OCI-LY7 (cell line): Measurements from ENCODE around the gene PPP3CA. TPM values are rescaled to one million over a fixed set of nuclear protein-coding genes. Genes with fewer than 3 reads are reported as not detected.

Source experiments
- Bru-seq: library from RNA; stranded (reverse); fragments of 400-500 nt; gene quantifications from one replicate; lab custom pipeline; 2021; lab: Mats Ljungman, UMichigan
- BruChase-seq, 2 experiments: library from RNA; stranded (reverse); fragments of 400-500 nt; gene quantifications; one replicate each; lab custom pipeline; 2021; lab: Mats Ljungman, UMichigan
- BruUV-seq: library from RNA; stranded (reverse); fragments of 400-500 nt; replicated peaks from 2 replicates; lab custom pipeline; 2021; lab: Mats Ljungman, UMichigan
- CTCF ChIA-PET: fragments of 300-600 bp; sonication (Branson Sonifier 250); formaldehyde crosslinking; loops from one replicate; lab custom pipeline; 2022; ENCODE audit warnings: antibody characterized with exemption; ENCODE audit not compliant: unreplicated experiment; lab: Charles Lee
- POLR2A ChIA-PET: fragments of 300-600 bp; sonication (Branson Sonifier 250); formaldehyde crosslinking; loops from one replicate; lab custom pipeline; 2022; ENCODE audit warnings: antibody characterized with exemption; lab: Charles Lee
- DNase-seq: peaks from one replicate; pipeline ENCODE4 v3.0.0-alpha.2; 2015; ENCODE audit warnings: low spot score
- H2AFZ ChIP-seq: fragments of 200-600 bp; sonication (generic), shearing (Covaris generic); 2 replicates; pipeline ENCODE4 v1.6.1; 2014; ENCODE audit warnings: mild to moderate bottlenecking, antibody characterized with exemption, low read length, moderate library complexity
- H3K27ac ChIP-seq: fragments of 200-600 bp; sonication (generic); 2 replicates; pipeline ENCODE4 v1.5.1; 2014; ENCODE audit warnings: mixed run types, low read depth, mild to moderate bottlenecking, moderate library complexity, low read length, inconsistent platforms; ENCODE audit not compliant: poor library complexity, severe bottlenecking
- H3K36me3 ChIP-seq: fragments of 200-600 bp; sonication (generic); 2 replicates; pipeline ENCODE4 v1.6.1; 2014; ENCODE audit warnings: mild to moderate bottlenecking, antibody characterized with exemption, low read length, moderate library complexity, mixed read lengths; ENCODE audit not compliant: insufficient read depth
- H3K4me1 ChIP-seq: fragments of 200-600 bp; sonication (generic); 2 replicates; pipeline ENCODE4 v1.5.1; 2014; ENCODE audit warnings: mild to moderate bottlenecking, low read length; ENCODE audit not compliant: insufficient read depth, poor library complexity, severe bottlenecking
- H3K4me2 ChIP-seq: fragments of 200-600 bp; sonication (generic); 2 replicates; pipeline ENCODE4 v1.6.1; 2014; ENCODE audit warnings: mild to moderate bottlenecking, low read length
- H3K4me3 ChIP-seq: fragments of 200-600 bp; sonication (generic); 2 replicates; pipeline ENCODE4 v1.5.1; 2014; ENCODE audit warnings: mild to moderate bottlenecking, low read depth, low read length; ENCODE audit not compliant: poor library complexity, severe bottlenecking
- H3K79me2 ChIP-seq: fragments of 200-600 bp; sonication (generic); 2 replicates; pipeline ENCODE4 v1.6.1; 2016; ENCODE audit warnings: low read depth, mild to moderate bottlenecking, low read length, moderate library complexity, mixed read lengths; ENCODE audit not compliant: insufficient read depth
- H3K9me2 ChIP-seq: fragments of 200-600 bp; sonication (generic); 2 replicates; pipeline ENCODE4 v1.6.1; 2016; ENCODE audit warnings: mild to moderate bottlenecking, low read length, mixed read lengths; ENCODE audit not compliant: insufficient read depth
- H3K9me3 ChIP-seq: fragments of 200-600 bp; sonication (generic); 2 replicates; pipeline ENCODE4 v1.6.1; 2014; ENCODE audit warnings: mild to moderate bottlenecking, mixed run types, low read length, mixed read lengths
- H4K20me1 ChIP-seq: fragments of 200-600 bp; sonication (generic); 2 replicates; pipeline ENCODE4 v1.6.1; 2014; ENCODE audit warnings: mild to moderate bottlenecking, antibody characterized with exemption, low read length, moderate library complexity, mixed read lengths; ENCODE audit not compliant: insufficient read depth
- EZH2phosphoT487 ChIP-seq: fragments of 200-600 bp; sonication (generic); IDR thresholded peaks from 2 replicates; pipeline ENCODE4 v1.6.1; 2018; ENCODE audit warnings: low read depth, borderline replicate concordance, mild to moderate bottlenecking, mixed run types, antibody characterized with exemption, low read length, moderate library complexity, mixed read lengths
- intact Hi-C: fragments of 100-400 bp; cut with micrococcal nuclease; formaldehyde crosslinking; loops from one replicate; pipeline ENCODE4 v1.10.0; 2022; ENCODE audit not compliant: unreplicated experiment
- long read RNA-seq: library from polyadenylated mRNA; stranded (forward); transcript quantifications from one replicate; pipeline ENCODE4 v2.0.0, GENCODE V29; 2022
- total RNA-seq, 2 experiments: library from RNA; depleted of rRNA in 1 of 2; stranded (reverse); fragments of >200 nt in 1 of 2; shearing (Covaris generic) in 1 of 2; gene quantifications; 2 replicates each; pipeline ENCODE4 v1.2.3, GENCODE V29; 2014 to 2022
- TF ChIP-seq, protein P1 (sequence below): fragments of 200-600 bp; sonication (generic); conservative IDR thresholded peaks from 2 replicates; pipeline ENCODE4 v1.5.1; 2014; ENCODE audit warnings: mild to moderate bottlenecking, antibody characterized with exemption, low read length, moderate library complexity, mixed read lengths

PPP3CA gene
- total RNA-seq (2014; rRNA removed; shearing (Covaris generic)) (9.2 and 9.8 TPM in 2 replicates), total RNA-seq (2022) (13.6 and 15.1 TPM in 2 replicates), Bru-seq, nascent RNA (percentile 65 among the genes with signal in this experiment), BruChase-seq, experiment 1, labeled RNA remaining after a 6-hour chase (percentile 54 among the genes with signal in this experiment), BruChase-seq, experiment 2, labeled RNA remaining after a 2-hour chase (percentile 59 among the genes with signal in this experiment)
- long read RNA-seq, partial matches to known transcripts: 3 of 19 reads
- long read RNA-seq, other reads (novel, unspliced or antisense): 13 of 19 reads

- ChIA-PET CTCF (no interaction called here), POLR2A (interaction anchor here (1.0 kb wide), 1 partner anchor 223 kb away, joined by 4 read pairs; no protein-coding TSS in a partner anchor)
- TF ChIP-seq, protein P1, sequence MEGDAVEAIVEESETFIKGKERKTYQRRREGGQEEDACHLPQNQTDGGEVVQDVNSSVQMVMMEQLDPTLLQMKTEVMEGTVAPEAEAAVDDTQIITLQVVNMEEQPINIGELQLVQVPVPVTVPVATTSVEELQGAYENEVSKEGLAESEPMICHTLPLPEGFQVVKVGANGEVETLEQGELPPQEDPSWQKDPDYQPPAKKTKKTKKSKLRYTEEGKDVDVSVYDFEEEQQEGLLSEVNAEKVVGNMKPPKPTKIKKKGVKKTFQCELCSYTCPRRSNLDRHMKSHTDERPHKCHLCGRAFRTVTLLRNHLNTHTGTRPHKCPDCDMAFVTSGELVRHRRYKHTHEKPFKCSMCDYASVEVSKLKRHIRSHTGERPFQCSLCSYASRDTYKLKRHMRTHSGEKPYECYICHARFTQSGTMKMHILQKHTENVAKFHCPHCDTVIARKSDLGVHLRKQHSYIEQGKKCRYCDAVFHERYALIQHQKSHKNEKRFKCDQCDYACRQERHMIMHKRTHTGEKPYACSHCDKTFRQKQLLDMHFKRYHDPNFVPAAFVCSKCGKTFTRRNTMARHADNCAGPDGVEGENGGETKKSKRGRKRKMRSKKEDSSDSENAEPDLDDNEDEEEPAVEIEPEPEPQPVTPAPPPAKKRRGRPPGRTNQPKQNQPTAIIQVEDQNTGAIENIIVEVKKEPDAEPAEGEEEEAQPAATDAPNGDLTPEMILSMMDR: no peak
- no peak for TF ChIP-seq EZH2phosphoT487
- H3K9me3 ChIP-seq: no peaks in the 10 kb centered on the region
- BruUV-seq: no TSS peak
- peak within 1 kb of the TSS; percentile 100 for H3K4me2 ChIP-seq
- peaks cover 16% of the 10 kb centered on the region for H4K20me1 ChIP-seq
- no peaks in the 10 kb centered on the region for H3K79me2 ChIP-seq
- H3K27ac ChIP-seq: peak within 1 kb of the TSS; percentile 73
- H3K36me3 ChIP-seq: no peaks in the 10 kb centered on the region
- peaks cover 20% of the 10 kb centered on the region for H3K4me1 ChIP-seq
- H2AFZ ChIP-seq: peak within 1 kb of the TSS; percentile 84
- DNase-seq: no peak
- H3K9me2 ChIP-seq: no peaks in the 10 kb centered on the region
- peak within 1 kb of the TSS; percentile 75 for H3K4me3 ChIP-seq
- intact Hi-C loops: loop anchor here (2.0 to 10.0 kb wide), 8 partner anchors 182 to 1530 kb away; partner anchors contain the start of genes DAPP1, DNAJB14 and UBE2D3
These were observed at the start of gene PPP3CA for GRCh38 chr4:101347267-101347556. TSS of gene PPP3CA (minus strand) at chr4:101347526.

DNA sequence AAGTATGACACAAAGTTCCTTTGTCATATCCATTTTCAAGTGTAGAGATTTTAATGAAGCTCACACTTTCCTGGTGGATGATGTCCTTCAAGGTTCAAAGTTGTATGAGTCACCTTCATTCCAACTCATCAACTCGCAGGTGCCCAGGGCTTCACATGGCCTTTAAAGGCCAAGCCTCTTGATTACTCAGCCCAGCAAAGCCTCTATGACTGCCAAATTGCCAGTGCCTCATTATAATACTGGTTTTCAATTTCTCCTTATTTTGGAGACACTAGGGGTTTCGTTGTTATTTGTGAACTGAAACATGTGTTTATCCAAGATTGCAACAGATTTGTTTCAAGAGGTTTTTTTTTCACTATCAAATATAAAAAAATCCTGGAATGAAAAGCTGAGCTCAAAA is 45.9 kb upstream of the PPP3CA start:
- H3K79me2 ChIP-seq: no peaks in the 10 kb centered on the region
- DNase-seq: no peak
- CTCF ChIA-PET: no interaction called here
- H3K4me3 ChIP-seq: no peak overlapping the region
- TF ChIP-seq EZH2phosphoT487: no peak
- TF ChIP-seq, protein P1: no peak
- H4K20me1 ChIP-seq: no peaks in the 10 kb centered on the region
- no peak overlapping the region for H3K27ac ChIP-seq
- no peak overlapping the region for H2AFZ ChIP-seq
- no TSS peak for BruUV-seq
- intact Hi-C loops: no loop called here
- H3K36me3 ChIP-seq: no peaks in the 10 kb centered on the region
- no peak overlapping the region for H3K4me2 ChIP-seq
- no peaks in the 10 kb centered on the region for H3K4me1 ChIP-seq
- no peaks in the 10 kb centered on the region for H3K9me2 ChIP-seq
- POLR2A ChIA-PET: interaction anchor here (0.9 kb wide), 1 partner anchor 118 kb away, joined by 3 read pairs; no protein-coding TSS in a partner anchor
- no peaks in the 10 kb centered on the region for H3K9me3 ChIP-seq

- TF ChIP-seq, protein P1: peak; percentile 32; the same call in 1 of the 2 replicates
- TF ChIP-seq EZH2phosphoT487: no peak
- Histone ChIP-seq H3K9me3 (no peaks in the 10 kb centered on the region), H3K27ac (no peak overlapping the region), H2AFZ (no peak overlapping the region), H3K4me3 (no peak overlapping the region), H3K9me2 (no peaks in the 10 kb centered on the region), H3K4me2 (no peak overlapping the region), H4K20me1 (no peaks in the 10 kb centered on the region), H3K79me2 (no peaks in the 10 kb centered on the region), H3K36me3 (no peaks in the 10 kb centered on the region), H3K4me1 (no peaks in the 10 kb centered on the region)
- intact Hi-C loops: no loop called here
- no TSS peak for BruUV-seq
- DNase-seq: no peak
- POLR2A ChIA-PET: interaction anchor here (0.7 kb wide), 5 partner anchors 10 to 1094 kb away, joined by 3 to 7 read pairs (median 3); no protein-coding TSS in a partner anchor
- CTCF ChIA-PET: no interaction called here
These were observed 23.4 kb upstream of the PPP3CA start for GRCh38 chr4:101370663-101371210.
